Motor neuron (in vitro differentiated cells): ENCODE measurements around the gene SMG5. TPM values are rescaled to one million over a fixed set of nuclear protein-coding genes. Genes with fewer than 3 reads are reported as not detected.

Experiments used
- ATAC-seq, 8 experiments: fragments of 200-7000 bp; cut with Tn5 transposase; replicated peaks in 6 of 8; 2 replicates each; pipeline ENCODE4 v1.8.0; 2021; ENCODE audit warnings: mild to moderate bottlenecking in 8 of 8, moderate library complexity in 8 of 8
- H3K27ac ChIP-seq, 2 donors: fragments of 250-450 bp; sonication (Bioruptor Pico); 2 replicates each; pipeline ENCODE4 v1.9.0; 2021; ENCODE audit warnings: antibody characterized with exemption in 2 of 2, mild to moderate bottlenecking in 2 of 2, moderate library complexity in 1 of 2
- H3K4me1 ChIP-seq, 2 donors: fragments of 250-450 bp; sonication (Bioruptor Pico); replicated peaks in 1 of 2; 2 replicates each; pipeline ENCODE4 v1.6.1; 2021; ENCODE audit warnings: antibody characterized with exemption in 2 of 2, mild to moderate bottlenecking in 2 of 2, moderate library complexity in 1 of 2
- H3K4me3 ChIP-seq, 5 donors: fragments of 250-450 bp; sonication (Bioruptor Pico); 2 replicates each; pipeline ENCODE4 v1.9.0; 2021; ENCODE audit warnings: antibody characterized with exemption in 5 of 5, mild to moderate bottlenecking in 5 of 5, moderate library complexity in 4 of 5
- WGBS, 10 experiments: fragments of 450-650 bp; shearing (Covaris generic); methylation state at CpG; one replicate each; pipeline ENCODE4 v1.0.0; 2022; 5-methylcytosine and 5-hydroxymethylcytosine counted together
- in situ Hi-C, 9 experiments: fragments of 400-800 bp; cut with MboI; loops; one replicate each; pipeline ENCODE4 v1.15.0; 2021; ENCODE audit warnings: low sequenced_read_pairs in 9 of 9, low pct_unique_long_range_greater_than_20kb in 2 of 9; ENCODE audit not compliant: unreplicated experiment in 9 of 9
- total RNA-seq, 8 experiments: library from RNA; unstranded; fragments of 300-600 nt; gene quantifications; 2 replicates each; pipeline versions ENCODE4 v1.2.3 to v1.2.4, GENCODE V29; 2022

SMG5 gene
- total RNA-seq, 8 experiments from 2014 or later, result 34.5 to 78.8 (median 62.7) TPM

- in situ Hi-C loops, result no loop called here
- 2 to 40% (median 13%) methylated on average over 2 to 15 of the region's 37 CpGs; no CpG with 5 or more reads in 2 of the 10 experiments for WGBS, 10 experiments
- peaks cover 14 to 19% of the 10 kb centered on the region in 2 donors for H3K4me1 ChIP-seq
- peak overlapping the region; percentile 22 to 33 (median 29) for H3K4me3 ChIP-seq
- H3K27ac ChIP-seq, result peak overlapping the region; percentile 63 to 83
- ATAC-seq, result peak; percentile 92 to 98 (median 95)
These were observed 8.8 kb upstream of the SMG5 start for GRCh38 chr1:156291226-156292061.

GRCh38 chr1:156289857-156290256 is 7.2 kb upstream of the SMG5 start:
- peaks cover 11 to 14% of the 10 kb centered on the region in 2 donors for H3K4me1 ChIP-seq
- H3K27ac ChIP-seq, result no peak overlapping the region
- no peak overlapping the region for H3K4me3 ChIP-seq
- in situ Hi-C loops, result no loop called here
- no peak for ATAC-seq

GRCh38 chr1:156286061-156286460 is 3.4 kb upstream of the SMG5 start:
- 92 to 100% (median 97%) methylated on average over 1 to 5 of the region's 8 CpGs; no CpG with 5 or more reads in 6 of the 10 experiments for WGBS, 10 experiments
- in situ Hi-C loops, result no loop called here
- no peak overlapping the region for H3K27ac ChIP-seq
- peaks cover 16 to 17% of the 10 kb centered on the region in 2 donors for H3K4me1 ChIP-seq
- no peak for ATAC-seq
- H3K4me3 ChIP-seq, result no peak overlapping the region

DNA sequence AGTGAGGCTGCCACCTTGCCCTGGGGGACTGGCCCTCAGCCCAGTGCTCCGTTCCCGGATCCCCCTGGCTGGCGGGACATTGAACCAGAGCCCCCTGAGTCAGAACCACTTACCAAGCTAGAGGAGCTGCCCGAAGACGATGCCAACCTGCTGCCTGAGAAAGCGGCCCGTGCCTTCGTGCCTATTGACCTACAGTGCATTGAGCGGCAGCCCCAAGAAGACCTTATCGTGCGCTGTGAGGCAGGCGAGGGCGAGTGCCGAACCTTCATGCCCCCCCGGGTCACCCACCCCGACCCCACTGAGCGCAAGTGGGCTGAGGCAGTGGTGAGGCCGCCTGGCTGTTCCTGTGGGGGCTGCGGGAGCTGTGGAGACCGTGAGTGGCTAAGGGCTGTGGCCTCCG is 2.8 kb upstream of the SMG5 start:
- Histone ChIP-seq H3K4me1 (peaks cover 15 to 16% of the 10 kb centered on the region in 2 donors), H3K4me3 (no peak overlapping the region), H3K27ac (no peak overlapping the region)
- WGBS, 10 experiments, result 86 to 100% methylated on average over 4 to 11 of the region's 21 CpGs; no CpG with 5 or more reads in 8 of the 10 experiments
- no peak for ATAC-seq
- in situ Hi-C loops, result no loop called here

DNA sequence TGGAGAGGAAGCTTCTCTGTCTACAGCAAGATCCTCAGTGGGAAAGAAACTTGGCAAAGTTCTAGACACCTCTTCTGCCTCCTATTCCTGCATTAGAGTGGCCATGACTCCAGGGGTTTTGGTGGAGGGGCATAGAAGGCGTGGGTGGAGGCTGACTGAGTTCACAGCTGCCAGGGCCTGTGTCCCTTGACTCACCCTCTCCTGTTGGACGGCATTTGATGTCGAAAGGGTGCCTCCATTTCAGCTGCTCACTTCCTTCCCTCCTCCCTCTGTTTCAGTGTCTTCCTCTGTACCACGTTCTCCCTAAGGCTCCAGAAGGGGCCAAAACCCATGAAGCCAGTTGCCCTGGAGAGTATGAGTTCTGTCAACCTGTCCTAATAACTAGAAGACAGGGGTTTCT is 2.1 kb upstream of the SMG5 start:
- no peak overlapping the region for H3K27ac ChIP-seq
- peaks cover 14% of the 10 kb centered on the region in 2 donors for H3K4me1 ChIP-seq
- 29 to 88% (median 80%) methylated on average over 2 to 4 of the region's 4 CpGs; no CpG with 5 or more reads in 4 of the 10 experiments for WGBS, 10 experiments
- no peak overlapping the region for H3K4me3 ChIP-seq
- ATAC-seq, result no peak
- in situ Hi-C loops, result no loop called here

DNA sequence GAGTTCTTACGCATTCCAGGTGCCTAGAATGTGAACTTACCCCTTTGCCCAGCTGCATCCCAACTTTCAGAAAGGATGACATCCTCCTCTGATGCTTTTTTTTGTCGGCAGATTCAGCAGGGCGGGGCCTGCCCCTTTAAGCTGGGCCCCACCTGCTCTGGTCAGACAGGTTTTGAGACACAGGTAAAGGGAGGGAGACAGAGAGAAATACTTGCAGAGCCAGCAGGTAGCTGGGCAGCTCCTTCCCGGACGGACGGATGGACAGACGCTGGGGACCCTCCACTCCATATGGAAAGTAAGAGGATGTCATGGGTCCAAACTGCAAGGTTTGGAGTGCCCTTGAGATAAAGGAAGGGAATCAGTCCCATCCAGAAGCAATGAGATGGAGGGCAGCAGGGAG is 1.5 kb upstream of the SMG5 start, which contains the start of gene TMEM79:
TSS of gene TMEM79 (plus strand) at position 214 of the 400 bp plus-strand sequence. CDS start 902 bp downstream, outside the sequence.
- Histone ChIP-seq H3K4me3 (peak within 1 kb of the TSS; percentile 85 to 92 (median 88)), H3K4me1 (peaks cover 14% of the 10 kb centered on the region in 2 donors), H3K27ac (peak within 1 kb of the TSS; percentile 4 to 42)
- no peak for ATAC-seq
- WGBS, 10 experiments, result 50 to 100% (median 92%) methylated on average over 1 to 6 of the region's 7 CpGs; no CpG with 5 or more reads in 1 of the 10 experiments
- in situ Hi-C loops, result no loop called here

GRCh38 chr1:156283521-156283920 is 896 bp upstream of the SMG5 start:
- ATAC-seq, result no peak
- Histone ChIP-seq H3K4me1 (peaks cover 14% of the 10 kb centered on the region in 2 donors), H3K4me3 (peak overlapping the region; percentile 85 to 92 (median 88)), H3K27ac (peak overlapping the region in 1 of 2 donors; percentile 42)
- in situ Hi-C loops, result no loop called here
- 33 to 91% (median 60%) methylated on average over 1 of the region's 1 CpG; no CpG with 5 or more reads in 5 of the 10 experiments for WGBS, 10 experiments

GRCh38 chr1:156281693-156282478 is 739 bp downstream of the SMG5 start:
- in situ Hi-C loops, result no loop called here
- 0 to 50% (median 8%) methylated on average over 2 to 20 of the region's 22 CpGs; no CpG with 5 or more reads in 1 of the 10 experiments for WGBS, 10 experiments
- peaks cover 14% of the 10 kb centered on the region in 2 donors for H3K4me1 ChIP-seq
- H3K4me3 ChIP-seq, result peak overlapping the region; percentile 85 to 92 (median 88)
- ATAC-seq, result peak in 2 of 8 experiments; percentile 3
- peak overlapping the region; percentile 87 to 95 for H3K27ac ChIP-seq

DNA sequence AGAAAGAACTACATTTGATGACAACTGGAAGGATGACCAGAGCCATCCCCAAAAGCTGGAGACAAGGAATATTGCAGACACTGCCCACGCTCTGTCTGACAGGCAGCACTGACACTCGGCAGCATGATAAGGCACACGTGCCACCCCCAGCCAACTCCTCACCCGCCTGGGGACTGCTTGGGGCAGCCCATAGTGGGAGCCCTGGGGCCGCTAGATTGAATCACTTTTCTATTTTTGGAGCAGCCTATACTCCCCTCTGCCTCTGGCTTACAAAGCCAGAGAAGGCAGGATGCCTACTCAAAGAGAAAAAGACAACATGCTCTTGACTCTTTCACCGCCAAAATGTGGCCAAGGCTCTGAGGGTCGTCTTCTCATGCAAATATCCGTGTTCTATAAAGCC is 1.3 kb downstream of the SMG5 start:
- in situ Hi-C loops, result no loop called here
- ATAC-seq, result peak in 7 of 8 experiments; percentile 23 to 42 (median 35)
- H3K4me1 ChIP-seq, result peaks cover 14% of the 10 kb centered on the region in 2 donors
- peak overlapping the region; percentile 85 to 92 (median 88) for H3K4me3 ChIP-seq
- no peak overlapping the region for H3K27ac ChIP-seq
- 0 to 67% (median 25%) methylated on average over 1 to 8 of the region's 8 CpGs; no CpG with 5 or more reads in 1 of the 10 experiments for WGBS, 10 experiments

- Histone ChIP-seq H3K27ac (no peak overlapping the region), H3K4me3 (no peak overlapping the region), H3K4me1 (peaks cover 14% of the 10 kb centered on the region in 2 donors)
- in situ Hi-C loops, result no loop called here
- 79 to 100% (median 100%) methylated on average over 1 to 3 of the region's 3 CpGs; no CpG with 5 or more reads in 2 of the 10 experiments for WGBS, 10 experiments
- no peak for ATAC-seq
These were observed 2.8 kb downstream of the SMG5 start for GRCh38 chr1:156279837-156280236.

- 73 to 100% (median 85%) methylated on average over 1 to 6 of the region's 6 CpGs; no CpG with 5 or more reads in 1 of the 10 experiments for WGBS, 10 experiments
- in situ Hi-C loops, result no loop called here
- Histone ChIP-seq H3K4me3 (no peak overlapping the region), H3K27ac (no peak overlapping the region), H3K4me1 (peaks cover 8 to 10% of the 10 kb centered on the region in 2 donors)
- no peak for ATAC-seq
These were observed 5.7 kb downstream of the SMG5 start for GRCh38 chr1:156276966-156277381.

DNA sequence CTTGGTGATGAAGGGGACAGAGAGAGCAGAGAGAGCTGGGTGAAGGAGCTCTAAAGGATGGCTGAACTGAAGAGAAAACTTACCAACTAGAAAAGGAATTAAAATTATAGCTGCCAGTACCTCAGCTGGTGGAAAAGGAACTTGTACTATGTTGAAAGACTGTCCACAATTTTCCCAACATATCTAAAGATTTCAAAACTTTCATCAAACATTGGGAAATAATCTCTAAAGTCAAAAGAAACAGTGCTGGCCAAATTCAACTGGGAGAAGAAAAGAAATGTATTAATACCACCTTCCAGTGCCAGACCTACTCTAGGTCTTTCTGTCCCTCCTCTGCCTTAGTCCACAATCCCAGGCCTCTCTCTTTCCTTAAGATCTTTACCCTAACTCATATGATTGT is 6.1 kb downstream of the SMG5 start:
- H3K4me3 ChIP-seq, result no peak overlapping the region
- in situ Hi-C loops, result no loop called here
- peaks cover 7 to 9% of the 10 kb centered on the region in 2 donors for H3K4me1 ChIP-seq
- no peak for ATAC-seq
- no peak overlapping the region for H3K27ac ChIP-seq

GRCh38 chr1:156270314-156270713 is 12.3 kb downstream of the SMG5 start:
- ATAC-seq, result no peak
- 91 to 100% (median 95%) methylated on average over 1 to 3 of the region's 3 CpGs; no CpG with 5 or more reads in 4 of the 10 experiments for WGBS, 10 experiments
- no peaks in the 10 kb centered on the region for H3K4me1 ChIP-seq
- no peak overlapping the region for H3K4me3 ChIP-seq
- H3K27ac ChIP-seq, result no peak overlapping the region
- in situ Hi-C loops, result no loop called here
